Coronary artery (tissue), 2 donors: ENCODE measurements around the gene IFT122.

ENCODE experiments used
- DNase-seq: peaks from one replicate; pipeline ENCODE4 v3.0.0-alpha.2; 2017; ENCODE audit warnings: low spot score
- H3K27ac ChIP-seq, 2 donors: fragments of 200-600 bp; sonication (generic); one replicate each; pipeline ENCODE4 v1.5.1; 2016 to 2019
- H3K4me3 ChIP-seq: fragments of 200-600 bp; sonication (generic); 2 replicates; pipeline ENCODE4 v1.5.1; 2016; ENCODE audit warnings: mild to moderate bottlenecking, moderate library complexity
- CTCF ChIP-seq: fragments of 200-600 bp; sonication (generic); IDR thresholded peaks from one replicate; pipeline ENCODE4 v1.5.1; 2019; ENCODE audit warnings: antibody characterized with exemption

The IFT122 gene

GRCh38 chr3:129424185-129424841 lies 15.7 kb upstream of the IFT122 start:
- no peak for TF ChIP-seq CTCF
- DNase-seq = no peak
- no peak overlapping the region for H3K4me3 ChIP-seq
- no peak overlapping the region for H3K27ac ChIP-seq

- Histone ChIP-seq H3K27ac (no peak overlapping the region), H3K4me3 (no peak overlapping the region)
- DNase-seq = no peak
- no peak for TF ChIP-seq CTCF
Measured at GRCh38 chr3:129425213-129425612, 14.8 kb upstream of the IFT122 start.

GRCh38 chr3:129425619-129426018 lies 14.4 kb upstream of the IFT122 start:
- H3K27ac ChIP-seq = no peak overlapping the region
- TF ChIP-seq CTCF = no peak
- no peak for DNase-seq
- no peak overlapping the region for H3K4me3 ChIP-seq

GRCh38 chr3:129428007-129428375 lies 12.0 kb upstream of the IFT122 start:
- DNase-seq = no peak
- Histone ChIP-seq H3K4me3 (peak overlapping the region; percentile 80), H3K27ac (no peak overlapping the region)
- TF ChIP-seq CTCF = no peak

GRCh38 chr3:129428376-129429079 lies 11.5 kb upstream of the IFT122 start, which contains the start of gene EFCAB12:
Gene EFCAB12 (minus strand): TSS chr3:129428636. CDS start chr3:129428488, 148 bp downstream.
- peak; percentile 97 for DNase-seq
- H3K4me3 ChIP-seq = peak within 1 kb of the TSS; percentile 80
- TF ChIP-seq CTCF = no peak

GRCh38 chr3:129429080-129429451 lies 11.0 kb upstream of the IFT122 start:
- DNase-seq = no peak
- no peak for TF ChIP-seq CTCF
- Histone ChIP-seq H3K27ac (peak overlapping the region; percentile 51 to 67), H3K4me3 (peak overlapping the region; percentile 80)

More at GRCh38 chr3:129428376-129429079, 11.5 kb upstream of the IFT122 start, which contains the start of gene EFCAB12:
- H3K27ac ChIP-seq = peak within 1 kb of the TSS; percentile 51 to 67

- TF ChIP-seq CTCF = no peak
- Histone ChIP-seq H3K27ac (no peak overlapping the region), H3K4me3 (no peak overlapping the region)
- no peak for DNase-seq
Measured at GRCh38 chr3:129429602-129430001, 10.4 kb upstream of the IFT122 start.
